OCI-LY3 (cell line): ENCODE data around the gene DEGS1.

ENCODE experiments used
- H2AFZ ChIP-seq: fragments of 200-600, 300-600 bp; shearing (Covaris generic); 2 replicates; pipeline ENCODE4 v1.6.0; 2014; ENCODE audit warnings: antibody characterized with exemption, low read depth, low read length
- H3K27ac ChIP-seq: fragments of 200-600, 300-600 bp; sonication (generic); 2 replicates; pipeline ENCODE4 v1.5.1; 2014; ENCODE audit warnings: mild to moderate bottlenecking, low read length, moderate library complexity, mixed read lengths
- H3K27me3 ChIP-seq: fragments of 200-600, 300-600 bp; sonication (generic); 2 replicates; pipeline ENCODE4 v1.6.1; 2014; ENCODE audit warnings: low read depth, low read length, mixed read lengths
- H3K36me3 ChIP-seq: fragments of 200-600, 300-600 bp; sonication (generic); replicated peaks from 2 replicates; pipeline ENCODE3; 2014; ENCODE audit warnings: low read depth, low read length, mixed read lengths
- H3K4me1 ChIP-seq: fragments of 300-600, 200-600 bp; sonication (generic); 2 replicates; pipeline ENCODE4 v1.6.1; 2014; ENCODE audit warnings: low read length, mixed read lengths
- H3K4me2 ChIP-seq: fragments of 200-600, 300-600 bp; sonication (generic); 2 replicates; pipeline ENCODE4 v1.6.1; 2014; ENCODE audit warnings: low read length, mixed read lengths
- H3K4me3 ChIP-seq: fragments of 300-600, 200-600 bp; sonication (generic); 2 replicates; pipeline ENCODE4 v1.5.1; 2014; ENCODE audit warnings: antibody characterized with exemption, mild to moderate bottlenecking, low read length, moderate library complexity
- H3K79me2 ChIP-seq: fragments of 300-600, 200-600 bp; shearing (Covaris generic); 2 replicates; pipeline ENCODE4 v1.6.1; 2014; ENCODE audit warnings: mild to moderate bottlenecking, low read length, mixed read lengths
- H3K9ac ChIP-seq: fragments of 300-600, 200-600 bp; shearing (Covaris generic); 2 replicates; pipeline ENCODE4 v1.6.0; 2014; ENCODE audit warnings: mild to moderate bottlenecking, low read length, moderate library complexity
- H3K9me3 ChIP-seq: fragments of 200-600, 300-600 bp; shearing (Covaris generic); 2 replicates; pipeline ENCODE4 v1.6.1; 2014; ENCODE audit warnings: low read length, mixed read lengths; ENCODE audit not compliant: insufficient read depth
- H4K20me1 ChIP-seq: fragments of 200-600, 300-600 bp; sonication (generic); 2 replicates; pipeline ENCODE4 v1.6.1; 2016; ENCODE audit warnings: low read length, mixed read lengths; ENCODE audit not compliant: insufficient read depth
- EZH2phosphoT487 ChIP-seq: fragments of 200-600 bp; shearing (Covaris generic); IDR thresholded peaks from 2 replicates; pipeline ENCODE4 v1.6.1; 2018; ENCODE audit warnings: antibody characterized with exemption, mixed run types, low read depth
- TF ChIP-seq, protein P1 (sequence below): fragments of 200-600, 300-600 bp; sonication (generic); IDR thresholded peaks from 2 replicates; pipeline ENCODE4 v1.5.1; 2014; ENCODE audit warnings: antibody characterized with exemption, low read length, low read depth

The DEGS1 gene

DNA sequence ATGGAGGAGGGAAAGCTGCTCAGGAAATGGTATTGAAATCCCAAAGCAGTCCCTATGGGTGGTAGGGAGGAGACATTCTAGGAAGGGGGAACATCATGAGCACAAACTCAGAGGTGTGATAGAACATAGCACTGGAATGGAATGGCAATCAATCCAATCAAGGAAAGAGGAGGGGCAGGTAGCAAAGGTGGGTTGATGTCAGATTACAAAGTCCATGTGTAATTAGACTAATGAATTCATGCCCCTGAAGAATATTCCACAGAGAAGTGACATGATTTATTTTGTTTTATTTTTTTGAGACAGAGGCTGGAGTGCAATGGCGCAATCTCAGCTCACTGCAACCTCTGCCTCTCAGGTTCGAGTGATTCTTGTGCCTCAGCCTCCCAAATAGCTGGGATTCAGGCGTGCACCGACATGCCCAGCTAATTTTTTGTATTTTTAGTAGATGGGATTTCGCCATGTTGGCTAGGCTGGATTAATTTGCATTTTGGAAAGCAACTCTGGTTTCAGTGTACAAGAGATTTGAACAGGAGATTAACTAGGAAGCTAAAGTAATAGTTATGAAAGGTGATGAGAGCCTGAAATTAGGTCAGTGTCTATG lies 36.1 kb downstream of the DEGS1 start:
- Histone ChIP-seq H3K27me3 (no peaks in the 10 kb centered on the region), H3K4me1 (peaks cover 11% of the 10 kb centered on the region), H3K9ac (no peak overlapping the region), H3K9me3 (no peaks in the 10 kb centered on the region), H3K4me2 (no peak overlapping the region), H3K4me3 (no peak overlapping the region), H3K79me2 (no peaks in the 10 kb centered on the region), H3K36me3 (no peaks in the 10 kb centered on the region), H3K27ac (no peak overlapping the region), H4K20me1 (no peaks in the 10 kb centered on the region), H2AFZ (no peak overlapping the region)
- TF ChIP-seq, protein P1, sequence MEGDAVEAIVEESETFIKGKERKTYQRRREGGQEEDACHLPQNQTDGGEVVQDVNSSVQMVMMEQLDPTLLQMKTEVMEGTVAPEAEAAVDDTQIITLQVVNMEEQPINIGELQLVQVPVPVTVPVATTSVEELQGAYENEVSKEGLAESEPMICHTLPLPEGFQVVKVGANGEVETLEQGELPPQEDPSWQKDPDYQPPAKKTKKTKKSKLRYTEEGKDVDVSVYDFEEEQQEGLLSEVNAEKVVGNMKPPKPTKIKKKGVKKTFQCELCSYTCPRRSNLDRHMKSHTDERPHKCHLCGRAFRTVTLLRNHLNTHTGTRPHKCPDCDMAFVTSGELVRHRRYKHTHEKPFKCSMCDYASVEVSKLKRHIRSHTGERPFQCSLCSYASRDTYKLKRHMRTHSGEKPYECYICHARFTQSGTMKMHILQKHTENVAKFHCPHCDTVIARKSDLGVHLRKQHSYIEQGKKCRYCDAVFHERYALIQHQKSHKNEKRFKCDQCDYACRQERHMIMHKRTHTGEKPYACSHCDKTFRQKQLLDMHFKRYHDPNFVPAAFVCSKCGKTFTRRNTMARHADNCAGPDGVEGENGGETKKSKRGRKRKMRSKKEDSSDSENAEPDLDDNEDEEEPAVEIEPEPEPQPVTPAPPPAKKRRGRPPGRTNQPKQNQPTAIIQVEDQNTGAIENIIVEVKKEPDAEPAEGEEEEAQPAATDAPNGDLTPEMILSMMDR: no peak
- TF ChIP-seq EZH2phosphoT487: no peak

DNA sequence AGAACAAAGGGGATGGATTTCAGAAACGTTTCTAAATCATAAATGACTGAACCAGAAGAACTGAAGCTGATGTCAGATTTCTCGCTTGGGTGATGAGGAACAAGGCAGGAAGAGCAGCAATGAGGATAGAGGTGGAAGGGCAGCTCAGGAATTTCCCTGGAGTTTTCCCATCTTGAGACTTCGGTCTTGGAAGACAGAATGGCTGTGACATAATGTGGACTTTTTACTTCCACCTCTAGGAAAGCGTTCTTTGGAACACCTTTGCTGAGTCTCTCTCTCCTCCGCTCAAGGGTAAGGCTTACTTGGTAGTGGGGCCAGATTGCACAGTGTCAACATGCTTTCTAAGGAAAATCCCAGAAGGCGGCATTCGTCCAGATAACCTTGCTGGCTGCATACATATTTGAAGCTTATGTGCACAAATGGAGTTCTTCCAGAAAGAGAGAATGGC lies 36.6 kb downstream of the DEGS1 start:
- Histone ChIP-seq H3K79me2 (no peaks in the 10 kb centered on the region), H3K4me1 (peaks cover 7% of the 10 kb centered on the region), H2AFZ (no peak overlapping the region), H3K27ac (no peak overlapping the region), H3K9ac (no peak overlapping the region), H3K9me3 (no peaks in the 10 kb centered on the region), H3K4me3 (no peak overlapping the region), H3K36me3 (no peaks in the 10 kb centered on the region), H3K4me2 (no peak overlapping the region), H4K20me1 (no peaks in the 10 kb centered on the region), H3K27me3 (no peaks in the 10 kb centered on the region)
- no peak for TF ChIP-seq EZH2phosphoT487
- TF ChIP-seq, protein P1: no peak

DNA sequence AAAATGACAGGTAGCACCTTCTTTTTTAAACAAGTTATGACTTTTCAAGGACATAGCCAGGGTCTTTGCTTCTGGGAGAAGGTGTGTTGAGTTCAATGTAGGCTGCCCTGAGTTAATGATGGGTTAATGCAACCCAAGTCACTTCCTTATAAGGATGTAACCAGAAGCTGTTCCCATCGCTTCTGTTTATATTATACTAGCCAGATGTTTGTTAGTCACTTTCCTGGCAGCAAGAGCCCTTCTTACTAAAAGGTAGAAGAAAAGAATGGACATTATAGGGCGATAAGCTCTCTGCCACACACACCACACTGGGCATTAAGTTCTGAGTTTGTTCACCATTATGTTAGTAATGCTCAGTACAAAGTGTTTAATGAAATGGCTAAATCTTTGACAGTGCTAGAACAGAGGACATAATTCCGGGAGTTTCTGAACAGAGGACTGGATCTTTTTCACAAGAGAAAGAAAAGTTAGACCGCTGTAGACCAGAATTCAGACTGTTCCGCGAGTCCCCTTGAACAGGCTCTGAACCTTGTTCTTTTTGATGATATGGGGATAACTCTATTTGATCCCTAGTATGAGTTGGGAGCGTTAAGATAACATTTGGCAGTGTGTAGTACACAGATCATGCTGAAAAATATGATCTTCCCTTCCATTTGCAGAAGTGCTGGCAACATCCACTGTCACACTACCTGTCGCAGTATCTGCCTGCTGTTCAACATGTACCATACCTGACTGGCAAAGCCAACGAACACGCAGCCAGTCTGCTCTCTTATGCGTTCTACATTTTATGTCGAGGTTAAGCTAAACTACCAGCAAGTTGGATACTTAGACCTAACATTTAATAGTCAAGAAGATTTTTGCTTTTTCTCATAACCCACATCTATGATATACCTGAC lies 41.0 kb downstream of the DEGS1 start:
- Histone ChIP-seq H3K9me3 (no peaks in the 10 kb centered on the region), H3K27ac (no peak overlapping the region), H3K36me3 (peaks cover 12% of the 10 kb centered on the region), H3K4me1 (no peaks in the 10 kb centered on the region), H3K27me3 (no peaks in the 10 kb centered on the region), H3K4me2 (no peak overlapping the region), H4K20me1 (no peaks in the 10 kb centered on the region), H3K9ac (no peak overlapping the region), H3K79me2 (no peaks in the 10 kb centered on the region), H2AFZ (no peak overlapping the region), H3K4me3 (no peak overlapping the region)
- no peak for TF ChIP-seq EZH2phosphoT487
- TF ChIP-seq, protein P1: no peak

DNA sequence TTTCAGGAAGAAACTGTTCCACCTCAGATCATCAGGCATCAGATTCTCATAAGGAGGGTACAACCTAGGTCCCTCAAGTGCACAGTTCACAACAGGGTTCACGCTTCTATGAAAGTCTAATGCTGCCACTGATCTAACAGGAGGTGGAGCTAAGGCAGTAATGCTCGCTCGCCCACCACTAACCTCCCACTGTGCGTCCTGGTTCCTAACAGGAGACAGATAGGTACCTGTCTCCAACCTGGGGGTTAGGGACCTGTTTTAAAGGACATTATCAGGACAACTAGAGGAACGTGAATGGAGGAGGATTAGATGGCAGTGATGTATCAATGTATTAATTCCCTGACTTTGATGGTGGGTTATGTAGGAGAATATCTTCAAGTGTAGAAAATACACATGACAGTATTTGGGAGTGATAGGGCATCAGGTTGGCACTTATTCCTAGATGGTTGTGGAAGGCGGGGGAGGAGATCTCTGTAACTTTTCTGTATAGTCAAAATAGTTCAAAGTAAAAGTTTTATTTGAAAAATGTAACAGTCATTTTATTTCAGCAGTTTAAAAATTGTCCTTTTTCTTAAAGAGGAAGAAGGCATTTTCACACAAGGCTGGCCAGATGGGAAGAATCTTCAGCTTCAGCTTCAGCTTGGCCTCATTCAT lies 43.9 kb downstream of the DEGS1 start:
- Histone ChIP-seq H3K4me2 (no peak overlapping the region), H3K9me3 (no peaks in the 10 kb centered on the region), H3K27ac (no peak overlapping the region), H3K9ac (no peak overlapping the region), H3K79me2 (no peaks in the 10 kb centered on the region), H3K4me1 (no peaks in the 10 kb centered on the region), H4K20me1 (no peaks in the 10 kb centered on the region), H3K4me3 (no peak overlapping the region), H3K36me3 (peaks cover 22% of the 10 kb centered on the region), H3K27me3 (no peaks in the 10 kb centered on the region), H2AFZ (no peak overlapping the region)
- no peak for TF ChIP-seq EZH2phosphoT487
- TF ChIP-seq, protein P1: no peak
